Endothelial cell of umbilical vein (primary cell): ENCODE measurements around the gene SPATS1. TPM values are rescaled to one million over a fixed set of nuclear protein-coding genes. Genes with fewer than 3 reads are reported as not detected.

Experiments
- BruUV-seq: library from RNA; stranded (reverse); fragments of 400-500 nt; replicated peaks from 2 replicates; lab custom pipeline; 2021; lab: Mats Ljungman, UMichigan
- CTCF ChIA-PET: fragments of 300-600, 350-600 bp; sonication (Branson Sonifier 250); formaldehyde crosslinking; loops from one replicate; lab custom pipeline; 2021; ENCODE audit warnings: antibody characterized with exemption, inconsistent platforms; lab: Charles Lee
- POLR2A ChIA-PET: fragments of 300-600, 350-600 bp; sonication (Branson Sonifier 250); formaldehyde crosslinking; loops from one replicate; lab custom pipeline; 2021; ENCODE audit warnings: antibody characterized with exemption, inconsistent platforms; lab: Charles Lee
- DNase-seq: peaks from one replicate; pipeline ENCODE4 v3.0.0-alpha.2; 2011; ENCODE audit warnings: low read depth, low spot score
- FAIRE-seq: peaks from 2 replicates; lab custom pipeline; 2011; peaks lifted over from hg19 to GRCh38; lab: Jason Lieb, UNC
- H2AFZ ChIP-seq: 2 replicates; pipeline ENCODE4 v1.6.0; 2012; ENCODE audit warnings: low read depth, low read length, control low read depth, inconsistent platforms
- H3K27ac ChIP-seq: 2 replicates; pipeline ENCODE4 v1.5.1; 2011; ENCODE audit warnings: low read depth, mild to moderate bottlenecking, control low read depth, low read length, moderate library complexity; ENCODE audit not compliant: insufficient read depth
- H3K27me3 ChIP-seq, 2 experiments: 2 replicates each; pipeline versions ENCODE4 v1.6.0 to v1.6.1; 2011; ENCODE audit warnings: low read length in 2 of 2, mixed read lengths in 1 of 2; ENCODE audit not compliant: control insufficient read depth in 2 of 2, insufficient read depth in 2 of 2
- H3K36me3 ChIP-seq, 2 experiments: 2 replicates in 1 of 2; 3 replicates in 1 of 2; pipeline ENCODE4 v1.5.1; 2011; ENCODE audit warnings: low read length in 2 of 2, mild to moderate bottlenecking in 1 of 2, moderate library complexity in 1 of 2; ENCODE audit not compliant: control insufficient read depth in 2 of 2, insufficient read depth in 2 of 2; ENCODE audit errors: extremely low read depth in 1 of 2
- H3K4me1 ChIP-seq: 3 replicates; pipeline ENCODE4 v1.5.1; 2011; ENCODE audit warnings: mild to moderate bottlenecking, low read length; ENCODE audit not compliant: control insufficient read depth, insufficient read depth; ENCODE audit errors: extremely low read depth
- H3K4me2 ChIP-seq: 2 replicates; pipeline ENCODE4 v1.6.1; 2011; ENCODE audit warnings: low read length, control low read depth, mixed read lengths; ENCODE audit not compliant: insufficient read depth
- H3K4me3 ChIP-seq, 3 experiments: fragments of 200-600 bp in 1 of 3; sonication (generic), shearing (Covaris generic) in 1 of 3; replicated peaks in 1 of 3; 2 replicates each; pipeline ENCODE4 v1.5.1; 2011 to 2016; ENCODE audit warnings: control low read depth in 3 of 3, low read length in 3 of 3, mild to moderate bottlenecking in 2 of 3, inconsistent platforms in 1 of 3, low read depth in 1 of 3, moderate library complexity in 1 of 3; ENCODE audit not compliant: insufficient read depth in 1 of 3
- H3K79me2 ChIP-seq: 2 replicates; pipeline ENCODE4 v1.6.0; 2012; ENCODE audit warnings: low read length, inconsistent platforms; ENCODE audit not compliant: control insufficient read depth, insufficient read depth
- H3K9ac ChIP-seq: replicated peaks from 2 replicates; pipeline ENCODE3; 2011; ENCODE audit warnings: low read length, control low read depth; ENCODE audit not compliant: insufficient read depth; ENCODE audit errors: extremely low read depth
- H3K9me1 ChIP-seq: replicated peaks from 3 replicates; pipeline ENCODE4 v1.6.0; 2011; ENCODE audit warnings: mild to moderate bottlenecking, low read length; ENCODE audit not compliant: control insufficient read depth, insufficient read depth; ENCODE audit errors: extremely low read depth
- H3K9me3 ChIP-seq: replicated peaks from 2 replicates; pipeline ENCODE4 v1.5.1; 2012; ENCODE audit warnings: low read length, inconsistent platforms; ENCODE audit not compliant: control insufficient read depth, insufficient read depth
- H4K20me1 ChIP-seq: replicated peaks from 2 replicates; pipeline ENCODE3; 2011; ENCODE audit warnings: mild to moderate bottlenecking, low read length; ENCODE audit not compliant: control insufficient read depth, insufficient read depth; ENCODE audit errors: extremely low read depth
- EZH2 ChIP-seq: IDR thresholded peaks from 2 replicates; pipeline ENCODE4 v1.6.1; 2012; ENCODE audit warnings: borderline replicate concordance, low read depth, mild to moderate bottlenecking, moderate library complexity, low read length, inconsistent platforms; ENCODE audit not compliant: severe bottlenecking
- FOS ChIP-seq: IDR thresholded peaks from 2 replicates; pipeline ENCODE4 v1.6.1; 2011; ENCODE audit warnings: mild to moderate bottlenecking, low read length, moderate library complexity, borderline replicate concordance; ENCODE audit not compliant: insufficient read depth
- GATA2 ChIP-seq: IDR thresholded peaks from 2 replicates; pipeline ENCODE4 v1.7.0; 2011; ENCODE audit warnings: low read depth, mild to moderate bottlenecking, moderate library complexity, mixed read lengths, low read length; ENCODE audit not compliant: insufficient read length, insufficient read depth
- MYC ChIP-seq: IDR thresholded peaks from one replicate; pipeline ENCODE4 v1.6.1; 2011; ENCODE audit warnings: mild to moderate bottlenecking, low read depth, low read length
- POLR2A ChIP-seq: IDR thresholded peaks from 2 replicates; pipeline ENCODE4 v1.6.1; 2012; ENCODE audit warnings: low read depth, mild to moderate bottlenecking, control low read depth, low read length
- dilution Hi-C: fragments of 300-500 bp; cut with MboI; formaldehyde crosslinking; loops from one replicate; pipeline ENCODE4 v1.15.0; 2019; ENCODE audit warnings: low sequenced_read_pairs; ENCODE audit not compliant: extremely low pct_ligation_motif_present
- intact Hi-C: fragments of 100-400 bp; cut with micrococcal nuclease; formaldehyde crosslinking; loops from one replicate; pipeline ENCODE4 v1.10.0; 2022
- polyA plus RNA-seq, 4 experiments: library from polyadenylated mRNA; depleted of rRNA in 3 of 4; stranded (reverse) in 3 of 4; unstranded in 1 of 4; fragments of >200 nt; gene quantifications; 2 replicates each; pipeline versions ENCODE4 v1.2.1 to v1.2.3, GENCODE V29; 2011 to 2012; ENCODE audit warnings: missing spikeins in 1 of 4
- total RNA-seq: library from RNA; stranded (reverse); gene quantifications from 2 replicates; pipeline ENCODE4 v1.2.3, GENCODE V29; 2021
- TF ChIP-seq, protein P1 (sequence below), 2 donors: IDR thresholded peaks; 1 replicate in 1 of 2; 2 replicates in 1 of 2; pipeline ENCODE4 v1.5.1; 2011; ENCODE audit warnings: low read length in 2 of 2, mild to moderate bottlenecking in 2 of 2, moderate library complexity in 2 of 2, control low read depth in 1 of 2, inconsistent platforms in 1 of 2, low read depth in 1 of 2; ENCODE audit not compliant: insufficient read depth in 1 of 2; ENCODE audit errors: extremely low read depth in 1 of 2
- TF ChIP-seq, protein P2 (sequence below): IDR thresholded peaks from 2 replicates; pipeline ENCODE4 v1.6.1; 2011; ENCODE audit not compliant: insufficient read depth, insufficient read length

SPATS1 gene
- total and polyA plus RNA-seq, 2 donors (not counting 3 experiments of a cell fraction or from before 2014, with no cell fraction given): not detected

DNA sequence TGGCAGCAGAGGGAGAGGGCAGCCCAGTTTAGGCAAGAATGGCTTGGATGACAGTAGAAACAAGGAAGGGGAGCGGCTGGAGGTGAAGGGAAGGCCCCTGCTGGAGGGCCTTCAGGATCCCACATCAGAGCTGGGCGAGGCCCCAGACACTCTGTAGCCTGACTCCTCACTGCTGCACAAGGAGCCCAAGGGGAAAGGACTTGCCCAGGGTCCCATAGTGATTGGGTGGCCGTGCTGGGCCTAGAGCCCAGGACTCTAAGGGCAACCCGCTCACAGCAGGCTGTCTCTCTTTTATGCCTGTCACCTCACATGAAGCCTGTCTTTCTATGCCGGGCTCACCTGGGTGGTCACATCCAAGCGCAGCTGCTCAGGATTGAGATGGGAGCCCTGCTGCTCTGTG, 38.6 kb upstream of the SPATS1 start:
- H3K9me1 ChIP-seq: no peaks in the 10 kb centered on the region
- no TSS peak for BruUV-seq
- no peaks in the 10 kb centered on the region for H3K27me3 ChIP-seq
- no peak overlapping the region for H3K9ac ChIP-seq
- no peak overlapping the region for H3K4me2 ChIP-seq
- no peak overlapping the region for H3K4me3 ChIP-seq
- POLR2A ChIA-PET: no interaction called here
- intact Hi-C loops: loop anchor here (1.0 kb wide), 2 partner anchors 36 to 208 kb away; no protein-coding TSS in a partner anchor
- no peaks in the 10 kb centered on the region for H3K9me3 ChIP-seq
- dilution Hi-C loops: no loop called here
- no peak for FAIRE-seq
- CTCF ChIA-PET: interaction anchor here (3.4 to 4.5 kb wide), 3 partner anchors 10 to 35 kb away, joined by 35 to 83 read pairs (median 36); partner anchors contain the start of genes AARS2 and TMEM151B
- no peak for DNase-seq
- no peaks in the 10 kb centered on the region for H4K20me1 ChIP-seq
- H2AFZ ChIP-seq: no peak overlapping the region
- H3K79me2 ChIP-seq: no peaks in the 10 kb centered on the region
- no peaks in the 10 kb centered on the region for H3K4me1 ChIP-seq
- no peak overlapping the region for H3K27ac ChIP-seq
- TF ChIP-seq EZH2 (no peak), GATA2 (no peak)
- H3K36me3 ChIP-seq: peaks cover 13 to 51% of the 10 kb centered on the region in 2 experiments

DNA sequence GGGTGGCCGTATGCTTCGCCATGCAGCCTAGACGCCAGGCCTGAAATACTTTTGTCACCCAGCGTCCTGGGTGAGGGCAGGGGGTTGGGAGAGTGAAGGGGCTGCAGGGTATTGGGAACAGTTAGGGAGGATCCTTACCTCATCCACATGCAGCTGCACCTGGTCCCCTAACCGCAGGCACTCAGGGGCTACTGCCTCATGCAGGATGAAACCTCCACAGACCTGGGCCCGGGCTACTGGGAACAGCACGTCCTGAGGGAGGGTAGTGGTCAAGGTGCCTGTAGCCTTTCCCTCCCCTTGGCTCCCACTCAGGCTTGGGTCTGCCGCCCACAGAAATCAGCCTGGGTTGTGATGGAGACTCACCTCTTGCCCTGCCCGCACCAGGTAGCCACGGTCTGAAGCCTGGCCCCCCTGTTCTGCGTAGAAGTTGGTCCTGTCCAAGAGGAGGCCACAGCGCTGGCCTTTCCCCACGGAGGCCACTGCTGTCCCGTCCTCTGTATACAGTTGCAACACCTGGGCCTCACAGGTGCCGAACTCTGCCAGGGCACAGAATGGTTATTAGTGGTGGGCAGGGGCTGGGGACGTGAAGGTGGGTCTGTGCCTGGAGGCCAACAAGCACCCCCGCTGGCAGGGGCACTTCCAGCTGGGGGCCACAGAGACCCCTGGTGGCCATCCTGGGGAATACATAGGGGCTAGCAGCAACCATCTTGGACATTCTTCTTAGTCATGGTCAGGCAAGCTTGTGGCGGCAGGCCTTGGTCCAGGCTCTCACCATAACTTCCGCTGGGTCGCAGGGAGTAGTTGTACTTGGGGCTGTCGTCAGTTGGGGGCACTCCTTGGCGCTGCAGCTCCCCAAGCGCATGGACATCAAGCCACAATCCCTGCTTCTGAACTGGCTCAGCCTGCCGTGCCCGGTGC, 37.9 kb upstream of the SPATS1 start:
- dilution Hi-C loops: no loop called here

More for the DNA sequence above, 37.9 kb upstream of the SPATS1 start:
- ChIA-PET POLR2A (no interaction called here), CTCF (interaction anchor here (0.5 to 4.5 kb wide), 20 partner anchors 9 to 208 kb away, joined by 3 to 83 read pairs (median 4); partner anchors contain the start of genes AARS2 and TMEM151B)
- peak; percentile 31 for FAIRE-seq
- Histone ChIP-seq H3K9me3 (no peaks in the 10 kb centered on the region), H3K4me1 (no peaks in the 10 kb centered on the region), H3K27ac (no peak overlapping the region), H3K4me2 (no peak overlapping the region), H3K4me3 (no peak overlapping the region), H3K9ac (no peak overlapping the region), H3K27me3 (no peaks in the 10 kb centered on the region), H2AFZ (no peak overlapping the region), H3K9me1 (no peaks in the 10 kb centered on the region), H4K20me1 (no peaks in the 10 kb centered on the region), H3K79me2 (no peaks in the 10 kb centered on the region), H3K36me3 (peaks cover 13 to 58% of the 10 kb centered on the region in 2 experiments)
- peak; percentile 41 for DNase-seq
- TF ChIP-seq POLR2A (no peak), EZH2 (no peak), FOS (no peak), MYC (no peak), GATA2 (no peak)
- TF ChIP-seq, protein P1, sequence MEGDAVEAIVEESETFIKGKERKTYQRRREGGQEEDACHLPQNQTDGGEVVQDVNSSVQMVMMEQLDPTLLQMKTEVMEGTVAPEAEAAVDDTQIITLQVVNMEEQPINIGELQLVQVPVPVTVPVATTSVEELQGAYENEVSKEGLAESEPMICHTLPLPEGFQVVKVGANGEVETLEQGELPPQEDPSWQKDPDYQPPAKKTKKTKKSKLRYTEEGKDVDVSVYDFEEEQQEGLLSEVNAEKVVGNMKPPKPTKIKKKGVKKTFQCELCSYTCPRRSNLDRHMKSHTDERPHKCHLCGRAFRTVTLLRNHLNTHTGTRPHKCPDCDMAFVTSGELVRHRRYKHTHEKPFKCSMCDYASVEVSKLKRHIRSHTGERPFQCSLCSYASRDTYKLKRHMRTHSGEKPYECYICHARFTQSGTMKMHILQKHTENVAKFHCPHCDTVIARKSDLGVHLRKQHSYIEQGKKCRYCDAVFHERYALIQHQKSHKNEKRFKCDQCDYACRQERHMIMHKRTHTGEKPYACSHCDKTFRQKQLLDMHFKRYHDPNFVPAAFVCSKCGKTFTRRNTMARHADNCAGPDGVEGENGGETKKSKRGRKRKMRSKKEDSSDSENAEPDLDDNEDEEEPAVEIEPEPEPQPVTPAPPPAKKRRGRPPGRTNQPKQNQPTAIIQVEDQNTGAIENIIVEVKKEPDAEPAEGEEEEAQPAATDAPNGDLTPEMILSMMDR (IDR thresholded peaks at IDR 0.05; ENCODE audit: extremely low read depth in 1 of 2, insufficient read depth in 1 of 2, low read depth in 1 of 2, low read length in 2 of 2): peak; percentile 80 to 84
- TF ChIP-seq, protein P2, sequence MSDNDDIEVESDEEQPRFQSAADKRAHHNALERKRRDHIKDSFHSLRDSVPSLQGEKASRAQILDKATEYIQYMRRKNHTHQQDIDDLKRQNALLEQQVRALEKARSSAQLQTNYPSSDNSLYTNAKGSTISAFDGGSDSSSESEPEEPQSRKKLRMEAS: no peak
- no TSS peak for BruUV-seq
- intact Hi-C loops: loop anchor here (1.0 kb wide), 2 partner anchors 36 to 208 kb away; no protein-coding TSS in a partner anchor
